ENCODE measurements around the gene APBB2. TPM values are rescaled to one million over a fixed set of nuclear protein-coding genes. Genes with fewer than 3 reads are reported as not detected.
A peak's percentile ranks its signal among the peaks of the same experiment; 100 is the strongest.
"Not testable (repeated sequence)": the region's sequence is repeated elsewhere in the genome, so short reads cannot be mapped to it uniquely, and the experiment has no call there.

The APBB2 gene
- total RNA-seq, 1 donor from 2014 or later, result 23.9 TPM

DNA sequence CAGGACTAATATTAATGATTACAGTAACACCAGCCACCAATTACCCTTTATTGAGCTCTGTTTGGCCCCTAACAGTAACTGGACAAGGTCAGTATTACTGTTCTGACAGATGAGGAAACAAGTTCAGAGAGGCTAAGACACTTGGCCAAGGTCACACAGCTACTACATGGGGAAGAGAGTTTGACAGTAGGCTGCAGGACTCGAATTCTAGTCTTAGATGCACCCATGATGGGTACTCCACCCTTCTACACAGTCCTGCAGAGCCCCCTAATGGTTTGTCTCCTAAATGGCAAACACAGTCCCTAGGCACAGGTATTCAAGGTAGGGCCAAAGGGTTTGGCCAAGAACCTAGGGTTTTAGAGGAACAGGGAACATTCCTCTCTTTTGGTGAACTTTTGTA is 370.6 kb downstream of the APBB2 start:
- intact Hi-C loops (cut with micrococcal nuclease), result no loop called here
- ATAC-seq (peak; percentile 38), DNase-seq (no peak)

DNA sequence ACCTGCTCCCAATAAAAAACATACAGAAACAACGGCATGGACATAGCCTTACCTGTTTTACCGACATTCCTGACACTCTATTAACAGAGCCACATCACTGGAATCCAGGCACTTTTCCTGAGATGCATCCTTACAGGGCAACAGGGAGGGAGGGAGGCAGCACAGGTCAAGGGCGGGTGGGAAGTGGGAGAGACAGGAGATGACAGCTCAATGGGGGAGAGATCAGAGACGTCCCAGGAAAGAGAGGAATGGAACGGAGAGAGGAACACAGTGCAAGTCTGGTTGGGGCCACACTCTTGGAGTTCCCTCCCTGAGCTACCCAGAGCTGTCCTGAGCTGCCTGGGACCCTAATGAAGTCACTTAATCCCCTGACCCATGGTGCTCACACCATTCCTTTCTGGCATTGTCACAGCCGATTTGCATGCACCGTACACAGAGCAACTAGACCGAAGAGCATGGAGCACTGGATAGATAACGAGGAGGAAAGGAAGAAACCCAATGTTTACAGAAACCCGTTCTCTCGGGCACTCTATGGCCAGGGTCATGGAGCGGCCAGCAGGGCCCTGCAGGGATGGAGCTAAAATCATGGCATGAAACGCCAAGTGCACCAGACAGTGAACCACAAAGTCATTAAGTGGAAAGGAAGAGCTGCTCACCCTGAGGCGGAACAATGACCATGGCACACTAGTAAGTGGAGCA is 371.5 kb downstream of the APBB2 start:
- ATAC-seq (peak; percentile 63), DNase-seq (no peak)
- intact Hi-C loops (cut with micrococcal nuclease), result no loop called here

DNA sequence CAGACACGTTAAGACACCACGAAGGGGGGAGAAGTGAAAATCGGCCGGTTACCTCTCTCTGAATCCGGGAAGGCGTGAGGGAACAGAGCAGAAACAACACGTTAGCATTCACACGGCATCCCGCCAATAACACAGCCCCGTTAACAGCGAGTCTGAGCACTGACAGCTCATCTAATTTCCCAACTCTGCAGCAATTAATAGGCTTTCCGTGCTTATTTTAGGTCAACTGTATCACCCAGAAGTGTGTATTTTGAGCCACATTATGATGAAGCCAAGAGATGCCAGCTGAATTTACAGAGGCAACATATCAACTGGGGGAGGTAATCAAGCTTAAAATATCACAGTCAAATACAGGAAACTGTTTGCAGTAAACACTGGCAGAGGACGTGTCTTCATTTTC is 372.0 kb downstream of the APBB2 start:
- DNase-seq (peak; percentile 35), ATAC-seq (peak; percentile 75)
- intact Hi-C loops (cut with micrococcal nuclease), result no loop called here

DNA sequence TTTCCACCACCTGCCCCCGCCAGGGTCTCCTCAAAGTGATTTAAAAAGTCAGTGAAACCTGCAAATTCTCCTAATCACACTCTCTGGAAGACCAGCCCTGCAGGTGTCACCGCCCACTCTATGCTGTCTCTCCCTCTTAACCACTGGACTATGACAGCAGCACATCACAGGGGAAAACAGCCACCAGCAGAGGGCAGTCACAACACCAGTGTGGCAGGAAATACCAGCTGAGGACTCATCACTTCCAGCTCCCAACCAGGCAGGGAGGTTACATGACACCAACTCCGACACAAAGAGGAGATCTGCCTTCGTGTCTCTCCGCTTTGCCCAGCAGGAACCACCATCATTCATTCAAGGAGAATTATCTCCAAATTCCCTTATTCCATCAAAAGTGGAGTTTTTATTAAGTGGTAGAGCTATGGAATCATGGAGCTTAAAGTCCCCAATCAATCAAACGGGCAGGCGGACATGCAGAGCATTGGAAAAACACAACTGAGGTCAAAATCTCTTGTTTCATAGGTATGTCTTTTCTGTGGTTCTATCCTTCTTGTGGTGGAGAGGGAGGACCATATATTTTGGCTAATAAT is 373.3 kb downstream of the APBB2 start:
- DNase-seq (peak; percentile 76), ATAC-seq (peak; percentile 58)
- intact Hi-C loops (cut with micrococcal nuclease), result no loop called here

DNA sequence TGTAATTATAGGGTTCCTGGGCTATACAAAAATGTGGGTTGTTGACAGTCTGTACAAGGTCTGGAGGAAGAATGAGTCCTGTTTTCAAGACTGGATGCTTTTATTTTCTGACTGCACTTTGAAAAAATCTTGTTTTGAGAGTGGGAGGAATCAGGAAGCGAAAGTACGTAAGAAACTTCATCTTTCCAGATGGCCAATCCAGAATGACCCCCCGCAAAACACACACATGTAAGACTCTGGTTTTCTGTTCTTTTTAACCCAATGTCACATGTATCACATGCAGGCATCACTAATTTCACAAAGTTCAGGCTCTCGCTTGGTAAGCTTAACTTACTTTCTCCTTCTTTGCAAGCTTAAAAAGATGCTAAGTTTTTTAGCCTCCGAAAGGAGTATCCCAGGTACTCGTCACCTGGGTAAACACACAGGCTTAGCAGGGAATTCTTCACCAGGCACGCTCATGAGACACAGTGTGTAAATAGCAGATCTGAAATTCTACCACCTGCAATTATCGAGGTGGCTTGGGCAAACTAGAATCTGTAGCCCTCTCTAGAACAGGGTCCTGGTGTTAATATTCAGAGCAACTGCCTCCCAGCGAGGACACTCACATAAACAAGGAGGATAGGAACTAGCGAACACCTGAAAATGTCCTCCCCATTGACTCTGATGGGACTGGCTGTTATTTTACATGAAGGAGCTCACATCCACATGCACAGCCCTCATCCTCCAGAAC is 373.9 kb downstream of the APBB2 start:
- DNase-seq (no peak), ATAC-seq (no peak)
- intact Hi-C loops (cut with micrococcal nuclease), result no loop called here

DNA sequence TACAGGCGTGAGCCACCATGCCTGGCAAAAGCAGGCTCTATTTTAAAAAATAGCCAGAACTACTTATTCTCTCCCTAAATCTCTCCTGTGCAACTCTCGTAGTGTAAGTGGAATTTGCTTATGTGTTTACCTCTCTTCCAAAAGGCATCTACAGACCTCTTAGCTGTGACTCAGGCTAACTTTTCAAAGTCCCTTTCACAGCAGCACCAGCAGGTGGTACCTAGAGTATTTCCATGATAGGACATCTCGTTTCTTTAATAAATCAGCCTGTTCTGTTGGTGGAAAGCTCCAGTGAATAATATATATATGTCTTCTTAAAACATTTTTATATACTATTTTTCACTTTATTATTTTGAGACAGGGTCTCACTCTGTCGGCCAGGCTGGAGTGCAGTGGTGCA is 375.6 kb downstream of the APBB2 start:
- no peak for DNase-seq
- intact Hi-C loops (cut with micrococcal nuclease), result no loop called here
- ATAC-seq, result no peak

DNA sequence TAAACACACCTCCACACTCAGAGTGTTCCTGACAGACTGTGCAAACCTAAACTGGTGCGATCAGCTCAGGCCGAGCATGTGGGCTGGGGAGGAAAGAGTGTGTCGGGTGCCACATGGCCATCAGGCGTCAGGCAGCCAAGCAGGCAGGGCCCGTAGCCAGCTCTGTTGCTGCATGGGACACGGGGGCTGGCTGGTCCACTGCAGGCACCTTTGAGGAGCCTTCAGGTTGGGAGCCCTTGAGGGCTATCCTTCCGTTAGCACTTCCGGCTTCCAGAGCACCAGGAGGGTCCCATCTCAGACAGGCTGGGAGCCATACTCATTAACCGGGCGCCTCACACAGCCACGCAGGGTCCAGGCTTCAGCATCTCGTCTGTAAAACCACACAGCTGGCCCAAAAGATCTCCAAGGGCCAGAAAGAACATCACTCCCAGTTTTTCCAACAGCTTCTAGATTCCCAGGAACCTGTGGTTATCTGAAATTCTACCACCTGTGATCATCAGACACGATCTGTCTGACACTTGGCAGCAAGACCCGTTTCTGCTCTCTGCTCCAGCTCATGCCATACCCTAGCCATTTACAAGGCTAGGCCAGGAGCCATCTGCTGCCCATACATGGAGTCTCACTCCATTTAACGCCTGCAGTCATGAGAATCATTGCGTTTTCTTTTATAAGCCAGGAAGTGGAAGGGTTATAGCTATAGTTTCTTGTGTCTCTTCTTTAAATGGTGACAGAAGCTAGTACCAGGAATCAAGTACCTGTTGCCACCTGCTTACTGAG is 377.1 kb downstream of the APBB2 start:
- intact Hi-C loops (cut with micrococcal nuclease), result no loop called here
- DNase-seq, result peak; percentile 57
- peak; percentile 77 for ATAC-seq

DNA sequence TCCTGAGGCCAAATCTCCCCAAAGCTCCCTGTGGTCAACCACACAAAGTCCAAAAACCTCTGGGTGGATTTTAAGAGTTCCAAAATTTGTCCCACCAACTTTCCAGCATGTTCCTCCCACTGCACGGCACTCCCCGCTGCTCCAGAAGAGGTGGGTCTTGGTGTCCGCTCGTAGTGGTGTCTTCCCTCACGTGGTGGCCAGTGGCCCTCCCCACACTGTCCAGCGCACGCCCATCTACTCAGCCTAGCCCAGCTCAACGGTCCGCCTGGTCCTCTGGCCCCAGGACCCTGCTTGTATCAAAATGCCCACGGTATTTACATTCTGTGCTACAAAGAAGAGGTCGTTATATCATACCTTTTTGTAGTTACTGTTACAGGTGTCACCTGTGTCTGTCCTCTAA is 381.1 kb downstream of the APBB2 start:
- ATAC-seq (no peak), DNase-seq (no peak)
- intact Hi-C loops (cut with micrococcal nuclease), result no loop called here

DNA sequence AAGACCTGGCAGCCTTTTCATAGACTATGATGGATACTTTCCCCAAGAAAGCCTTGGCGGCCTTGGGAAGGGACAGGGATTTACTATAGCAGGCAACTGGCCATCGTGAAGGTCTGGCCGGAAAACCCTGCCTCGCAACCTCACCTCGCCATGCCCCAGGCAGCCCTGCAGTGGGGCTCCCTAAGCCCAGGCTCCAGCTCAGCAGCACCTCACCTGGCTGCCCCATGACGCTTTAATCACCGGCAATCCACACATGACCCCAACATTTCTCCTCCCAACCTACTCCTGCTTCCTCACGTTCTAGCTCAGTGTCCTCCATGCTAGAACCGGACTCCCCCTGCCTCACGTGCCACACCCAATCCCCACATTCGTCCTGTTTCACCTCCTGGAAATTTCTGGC is 382.2 kb downstream of the APBB2 start:
- intact Hi-C loops (cut with micrococcal nuclease), result no loop called here
- DNase-seq (no peak), ATAC-seq (no peak)

DNA sequence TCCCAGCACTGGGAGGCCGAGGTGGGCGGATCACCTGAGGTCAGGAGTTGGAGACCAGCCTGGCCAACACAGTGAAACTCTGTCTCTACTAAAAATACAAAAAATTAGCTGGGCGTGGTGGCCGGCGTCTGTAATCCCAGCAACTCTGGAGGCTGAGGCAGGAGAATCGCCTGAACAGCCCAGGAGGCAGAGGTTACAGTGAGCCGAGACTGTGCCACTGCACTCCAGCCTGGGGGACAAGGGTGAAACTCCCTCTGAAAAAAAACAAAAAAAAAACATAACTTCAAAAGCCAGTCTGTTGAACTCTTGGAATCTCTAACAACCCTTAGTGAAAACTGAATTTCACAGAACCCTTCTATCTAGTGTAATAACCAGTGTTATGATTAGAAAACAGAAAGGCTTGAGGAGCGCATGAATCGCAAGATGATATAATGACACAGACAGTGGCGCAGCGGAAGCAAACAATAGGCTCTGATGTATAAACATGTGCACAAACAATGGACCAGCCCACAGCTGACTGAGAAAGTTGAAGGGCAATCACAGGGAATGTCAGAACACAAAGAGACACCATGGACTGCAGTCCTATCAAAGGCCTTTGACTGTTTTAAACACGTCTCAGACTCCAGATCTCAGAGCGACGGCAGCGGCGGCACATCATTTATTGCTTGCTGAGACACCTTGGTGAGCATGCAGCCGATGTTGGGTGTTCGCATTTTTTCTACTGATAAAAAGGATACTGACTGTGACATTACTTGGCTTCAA is 383.0 kb downstream of the APBB2 start:
- DNase-seq (no peak), ATAC-seq (no peak)
- intact Hi-C loops (cut with micrococcal nuclease), result no loop called here

DNA sequence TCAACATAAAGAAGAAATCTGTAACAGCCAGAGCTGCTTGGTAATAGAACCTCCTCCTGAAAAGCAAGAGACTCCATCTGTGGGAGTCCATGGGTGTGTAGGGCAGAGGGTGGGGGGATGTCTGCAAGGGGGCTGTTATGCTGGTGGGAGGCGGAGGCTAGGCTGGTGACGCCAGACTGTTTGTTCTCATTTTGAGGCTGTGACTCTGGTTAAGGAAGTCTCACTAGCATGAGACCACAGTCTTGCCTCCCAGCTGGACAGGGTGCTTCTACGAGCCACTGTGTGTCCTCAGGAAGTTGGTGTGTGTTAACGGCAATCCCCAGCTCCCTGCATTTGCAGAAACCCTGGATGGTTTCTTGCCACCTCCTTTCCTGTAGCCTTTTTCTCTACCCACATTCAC is 384.8 kb downstream of the APBB2 start:
- intact Hi-C loops (cut with micrococcal nuclease), result no loop called here
- ATAC-seq (no peak), DNase-seq (no peak)

DNA sequence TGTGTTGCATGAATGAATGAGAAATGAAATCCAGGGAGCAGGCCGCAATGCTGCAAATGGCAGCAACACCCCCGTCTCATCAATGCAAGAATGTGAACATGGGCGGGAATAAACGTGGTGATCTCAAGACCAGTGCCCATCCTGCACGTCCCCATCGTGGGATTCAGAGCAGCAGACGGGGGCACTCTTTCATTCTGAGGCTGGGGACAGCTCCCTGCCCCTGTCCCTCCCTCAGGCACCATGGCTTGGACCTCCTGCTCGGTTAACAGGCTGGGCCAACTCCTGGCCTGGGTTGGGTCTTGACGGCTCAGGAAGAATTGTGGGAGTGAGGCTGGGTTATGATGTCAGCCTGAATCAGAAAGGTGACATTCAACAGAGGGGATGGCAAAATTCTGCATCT is 385.7 kb downstream of the APBB2 start:
- ATAC-seq, result no peak
- intact Hi-C loops (cut with micrococcal nuclease), result no loop called here
- DNase-seq, result no peak

DNA sequence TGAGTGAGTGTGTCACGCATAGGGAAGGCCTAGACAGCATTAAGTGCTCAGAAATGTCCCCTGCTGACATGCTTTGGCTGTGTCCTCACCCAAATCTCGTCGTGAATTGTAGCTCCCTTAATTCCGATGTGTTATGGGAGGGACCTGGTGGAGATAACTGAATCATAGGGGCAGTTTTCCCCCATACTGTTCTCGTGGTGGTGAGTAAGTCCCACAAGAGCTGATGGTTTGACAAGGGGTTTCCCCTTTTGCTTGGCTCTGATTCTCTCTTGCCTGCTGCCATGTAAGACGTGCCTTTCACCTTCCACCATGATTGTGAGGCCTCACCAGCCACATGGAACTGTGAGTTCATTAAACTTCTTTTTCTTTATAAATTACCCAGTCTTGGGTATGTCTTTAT is 386.6 kb downstream of the APBB2 start:
- intact Hi-C loops (cut with micrococcal nuclease), result no loop called here
- DNase-seq (no peak), ATAC-seq (no peak)

DNA sequence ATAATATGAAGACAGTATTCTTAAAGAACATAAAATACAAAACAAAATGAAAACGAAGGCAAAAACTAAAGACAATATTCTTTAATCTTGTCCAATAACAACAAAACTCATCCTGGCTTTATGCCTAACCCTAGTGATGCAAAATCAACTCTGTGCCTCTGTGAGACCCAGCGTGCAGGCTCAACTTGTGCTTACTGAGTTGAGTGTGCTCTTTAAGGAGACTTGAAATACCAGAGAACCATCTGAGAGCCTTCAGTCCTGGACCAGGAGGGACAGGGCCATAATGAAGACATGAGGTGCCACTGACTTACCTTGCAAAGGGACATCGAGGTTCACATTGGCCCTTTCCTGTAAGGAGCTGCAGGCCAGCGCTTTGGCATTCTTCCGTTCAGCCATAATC is 387.5 kb downstream of the APBB2 start:
- intact Hi-C loops (cut with micrococcal nuclease), result no loop called here

DNA sequence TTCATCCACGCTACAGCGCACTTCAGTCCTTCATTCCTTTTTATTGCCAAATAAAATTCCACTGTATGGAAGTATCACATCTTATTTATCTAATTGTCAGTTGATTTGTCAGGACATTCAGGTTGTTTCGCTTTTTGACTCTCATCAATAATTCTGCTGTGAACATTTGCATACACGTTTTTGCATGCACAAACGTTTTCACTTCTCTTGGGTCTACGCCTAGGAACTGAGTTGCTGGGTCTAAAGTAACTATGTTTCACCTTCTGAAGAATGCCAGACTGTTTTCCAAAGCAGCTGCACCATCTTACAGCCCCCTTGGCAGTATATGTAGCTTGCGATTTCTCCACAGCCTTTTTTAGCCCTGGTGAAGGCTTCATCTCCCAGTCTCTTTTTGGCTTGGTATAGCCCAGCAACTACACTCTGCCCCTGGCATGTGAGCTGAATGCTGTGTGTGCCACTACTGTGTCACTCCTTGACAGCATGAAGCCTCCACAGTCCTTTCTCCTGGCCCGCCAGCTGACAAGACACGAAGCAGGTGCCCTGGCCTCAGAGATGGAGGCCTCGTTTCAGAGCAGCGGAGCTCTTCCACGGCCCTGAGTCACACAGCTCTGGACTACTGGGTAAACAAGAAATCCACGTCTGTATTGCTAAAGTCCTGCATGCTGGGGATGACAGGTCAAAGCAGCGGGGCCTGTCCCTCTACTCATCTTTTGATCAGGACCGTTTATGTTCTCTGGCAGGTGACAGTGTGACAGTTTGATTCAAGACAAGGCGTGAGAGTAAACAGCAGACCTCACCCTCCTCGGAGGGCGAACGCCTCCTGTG is 389.1 kb downstream of the APBB2 start:
- intact Hi-C loops (cut with micrococcal nuclease), result no loop called here
- DNase-seq (no peak), ATAC-seq (no peak)

More for the DNA sequence above, 387.5 kb downstream of the APBB2 start:
- ATAC-seq (no peak), DNase-seq (no peak)

DNA sequence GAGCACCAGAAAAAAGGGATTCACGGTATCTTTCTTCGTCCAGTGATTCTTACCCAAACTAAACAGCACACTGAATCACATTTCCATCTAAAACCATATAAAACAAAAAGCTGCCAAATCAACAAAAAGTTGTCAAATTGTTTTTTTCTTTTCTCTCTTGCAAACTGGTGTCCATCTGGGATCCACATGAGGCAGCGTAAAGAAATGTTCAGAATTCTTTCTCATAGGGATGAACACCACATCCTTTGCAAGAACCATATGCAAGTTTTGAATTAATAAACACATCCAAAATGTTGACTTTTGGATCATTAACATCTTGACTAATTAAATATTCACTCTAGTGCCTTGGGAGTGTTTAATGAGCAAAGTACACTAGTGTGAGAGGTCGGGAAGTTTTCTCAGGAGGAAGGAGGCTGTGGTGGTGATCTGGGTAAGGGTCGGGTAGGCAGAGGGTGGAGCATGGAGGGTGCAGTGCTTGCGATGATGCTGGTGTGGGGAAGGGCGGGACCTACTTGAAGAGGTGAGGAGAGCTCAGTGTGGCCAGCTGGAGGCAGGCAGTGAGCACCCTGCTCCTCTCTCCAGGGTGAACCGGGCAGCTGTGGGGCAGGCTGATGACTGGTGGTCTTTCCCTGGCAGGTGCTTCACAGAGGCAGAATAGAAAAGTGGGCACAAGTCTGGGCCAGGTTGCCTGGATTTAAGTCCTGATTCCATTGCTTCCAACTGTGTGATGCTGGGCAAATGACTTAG is 391.7 kb downstream of the APBB2 start:
- DNase-seq (no peak), ATAC-seq (no peak)
- intact Hi-C loops (cut with micrococcal nuclease), result no loop called here

DNA sequence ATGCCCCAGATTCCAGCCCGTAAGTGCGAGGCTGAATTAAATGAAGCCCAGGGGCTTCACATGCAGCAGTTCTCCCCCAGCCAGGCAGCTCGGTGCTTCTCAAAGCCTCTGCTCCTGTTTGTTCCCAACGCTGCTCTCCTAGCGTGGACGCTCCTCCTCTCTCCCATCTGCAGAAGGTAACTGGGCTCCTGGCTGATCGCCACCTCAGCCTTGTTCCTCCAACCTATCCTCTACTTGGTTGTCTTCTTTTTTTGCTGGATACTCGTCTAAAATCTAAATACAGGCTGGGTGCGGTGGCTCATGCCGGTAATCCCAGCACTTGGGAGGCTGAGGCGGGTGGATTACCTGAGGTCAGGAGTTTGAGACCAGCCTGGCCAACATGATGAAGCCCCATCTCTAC is 394.2 kb downstream of the APBB2 start:
- DNase-seq (no peak), ATAC-seq (no peak)
- intact Hi-C loops (cut with micrococcal nuclease), result no loop called here

DNA sequence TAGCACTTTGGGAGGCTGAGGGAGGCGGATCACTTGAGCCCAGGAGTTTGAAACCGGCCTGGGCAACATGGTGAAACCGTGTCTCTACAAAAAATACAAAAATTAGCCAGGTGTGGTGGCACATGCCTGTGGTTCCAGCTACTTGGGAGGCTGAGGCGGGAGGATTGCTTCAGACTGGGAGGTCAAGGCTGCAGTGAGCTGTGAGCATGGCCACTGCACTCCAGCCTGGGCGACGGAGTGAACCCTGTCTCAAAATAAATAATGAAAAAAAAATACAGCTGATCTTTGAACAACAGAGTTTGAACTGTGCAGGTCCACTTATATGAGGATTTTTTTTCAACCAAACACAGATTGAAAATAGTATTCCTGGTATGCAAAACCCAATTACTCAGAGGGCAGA is 397.2 kb downstream of the APBB2 start:
- intact Hi-C loops (cut with micrococcal nuclease); ATAC-seq; DNase-seq: not testable (repeated sequence)

Data from left ventricle myocardium superior (tissue), 1 donor.